K562 (cell line): ENCODE measurements around the gene VARS1. TPM values are rescaled to one million over a fixed set of nuclear protein-coding genes. Genes with fewer than 3 reads are reported as not detected.
A peak's percentile ranks its signal among the peaks of the same experiment; 100 is the strongest.

Experiments used
- BRCA1 ChIP-seq, 2 experiments: fragments of 450-650 bp in 1 of 2; sonication (generic) in 1 of 2; formaldehyde crosslinking in 1 of 2; IDR thresholded peaks; 2 replicates each; pipeline versions ENCODE4 v1.5.0 to v1.6.1; 2017 to 2020; ENCODE audit warnings: mild to moderate bottlenecking in 1 of 2, missing genetic modification reagents in 1 of 2
- CEBPZ ChIP-seq: fragments of 150-350 bp; IDR thresholded peaks from 2 replicates; pipeline ENCODE4 v1.6.1; 2014; ENCODE audit warnings: low read depth, mild to moderate bottlenecking, low read length, borderline replicate concordance
- ESRRA ChIP-seq: fragments of 450-650 bp; IDR thresholded peaks from 2 replicates; pipeline ENCODE4 v1.6.1; 2014; ENCODE audit warnings: low read depth, mild to moderate bottlenecking, moderate library complexity, borderline replicate concordance
- HNRNPL ChIP-seq: fragments of 200-400 bp; formaldehyde crosslinking; IDR thresholded peaks from 2 replicates; pipeline ENCODE4 v1.6.1; 2017; ENCODE audit warnings: low read depth, mild to moderate bottlenecking, low read length
- JUNB ChIP-seq: fragments of 450-650 bp; formaldehyde crosslinking; conservative IDR thresholded peaks from 2 replicates; pipeline ENCODE4 v1.4.0; 2020; ENCODE audit warnings: mild to moderate bottlenecking
- MITF ChIP-seq: IDR thresholded peaks from 2 replicates; pipeline ENCODE4 v1.6.1; 2014; ENCODE audit warnings: antibody characterized with exemption
- RBM15 ChIP-seq: fragments of 200-400 bp; formaldehyde crosslinking; IDR thresholded peaks from 2 replicates; pipeline ENCODE4 v1.6.1; 2018; ENCODE audit warnings: mild to moderate bottlenecking, low read length, moderate library complexity; ENCODE audit not compliant: insufficient read depth
- RNF2 ChIP-seq: sonication (generic); IDR thresholded peaks from 2 replicates; pipeline ENCODE4 v1.6.1; 2016
- SETDB1 ChIP-seq: IDR thresholded peaks from one replicate; pipeline ENCODE4 v1.6.1; 2012; ENCODE audit warnings: low read length, control low read depth, inconsistent platforms
- TBP ChIP-seq: optimal IDR thresholded peaks from 2 replicates; pipeline ENCODE3; 2011; ENCODE audit warnings: low read depth, low read length, improper control_type of control experiment
- U2AF1 ChIP-seq: fragments of 200-400 bp; formaldehyde crosslinking; optimal IDR thresholded peaks from 2 replicates; pipeline ENCODE3; 2017; ENCODE audit warnings: mild to moderate bottlenecking, low read depth, low read length, moderate library complexity
- ZNF121 ChIP-seq: sonication (generic); formaldehyde crosslinking; conservative IDR thresholded peaks from 2 replicates; pipeline ENCODE4 v1.8.0; 2022; ENCODE audit warnings: missing genetic modification reagents
- ZNF507 ChIP-seq: conservative IDR thresholded peaks from 2 replicates; pipeline ENCODE4 v1.6.1; 2017; ENCODE audit warnings: missing genetic modification characterization, missing compliant biosample characterization
- ZNF511 ChIP-seq: sonication (generic); formaldehyde crosslinking; IDR thresholded peaks from 2 replicates; pipeline ENCODE4 v1.8.0; 2022; ENCODE audit warnings: mild to moderate bottlenecking, missing genetic modification reagents
- ZNF518B ChIP-seq: fragments of 250-450 bp; sonication (Bioruptor Pico); IDR thresholded peaks from 2 replicates; pipeline ENCODE4 v1.5.0; 2021; ENCODE audit warnings: mild to moderate bottlenecking, moderate library complexity
- polyA plus RNA-seq, 8 experiments: library from polyadenylated mRNA; depleted of rRNA in 4 of 8; stranded (reverse) in 5 of 8; unstranded in 3 of 8; fragments of >200 nt; fragmentation: Nextera tagmentation in 2 of 8; fragmentation: Illumina TruSeq in 1 of 8; extraction: Ambion mirVana in 2 of 8; extraction: Trizol in 1 of 8; gene quantifications; 2 replicates each; pipeline versions ENCODE4 v1.2.1 to v1.2.3, GENCODE V29; 2011 to 2014; ENCODE audit warnings: inconsistent platforms in 1 of 8, missing spikeins in 1 of 8
- total RNA-seq, 7 experiments: library from RNA; depleted of rRNA in 6 of 7; stranded (reverse); fragments of >200 nt in 6 of 7; fragmentation: Illumina TruSeq in 2 of 7; extraction: Trizol in 2 of 7; gene quantifications; 2 replicates each; pipeline versions ENCODE4 v1.2.1 to v1.2.3, GENCODE V29; 2011 to 2021; ENCODE audit warnings: low replicate concordance in 1 of 7

The VARS1 gene
- total and polyA plus RNA-seq, 9 of the 15 experiments (the other 6 are each of a cell fraction or from before 2014, with no cell fraction given): 2.9 to 488 (median 130) TPM

- peak; percentile 74 for TF ChIP-seq SETDB1
- TF ChIP-seq ZNF518B (CRISPR knock-in tag): no peak
- no peak for TF ChIP-seq ZNF507 (tag)
- peak; percentile 81 for TF ChIP-seq ESRRA
- TF ChIP-seq CEBPZ: no peak
- TF ChIP-seq U2AF1: peak; percentile 70
- TF ChIP-seq ZNF121 (CRISPR knock-in tag): no peak
- TF ChIP-seq RNF2: no peak
- TF ChIP-seq MITF: no peak; the same call in 1 of the 2 replicates
- peak; percentile 96 for TF ChIP-seq ZNF511 (CRISPR knock-in tag)
- peak; percentile 98 for TF ChIP-seq HNRNPL
- TF ChIP-seq TBP: peak; percentile 89
- no peak for TF ChIP-seq RBM15
- TF ChIP-seq BRCA1 (IDR thresholded peaks at IDR 0.05): no peak
- TF ChIP-seq BRCA1 (CRISPR knock-in tag; IDR thresholded peaks at IDR 0.05): no peak
- TF ChIP-seq JUNB (CRISPR knock-in tag): no peak
Measured at GRCh38 chr6:31806470-31807272, 11.1 kb upstream of the VARS1 start, which contains the start of gene LSM2 (continued).
